Body of pancreas (tissue), 4 donors: ENCODE results near the gene TMEM14C.

Source experiments
- POLR2A ChIP-seq, 3 donors: fragments of 450-650 bp; IDR thresholded peaks; one replicate each; pipeline ENCODE4 v1.6.1; 2016; ENCODE audit warnings: antibody characterized with exemption in 3 of 3, mild to moderate bottlenecking in 2 of 3
- TF ChIP-seq, protein P1 (sequence below), 7 experiments: fragments of 450-650 bp in 4 of 7; fragments of 200-600 bp in 3 of 7; sonication (generic) in 3 of 7; IDR thresholded peaks; one replicate each; pipeline ENCODE4 v1.5.1; 2016 to 2019; ENCODE audit warnings: antibody characterized with exemption in 7 of 7

DNA sequence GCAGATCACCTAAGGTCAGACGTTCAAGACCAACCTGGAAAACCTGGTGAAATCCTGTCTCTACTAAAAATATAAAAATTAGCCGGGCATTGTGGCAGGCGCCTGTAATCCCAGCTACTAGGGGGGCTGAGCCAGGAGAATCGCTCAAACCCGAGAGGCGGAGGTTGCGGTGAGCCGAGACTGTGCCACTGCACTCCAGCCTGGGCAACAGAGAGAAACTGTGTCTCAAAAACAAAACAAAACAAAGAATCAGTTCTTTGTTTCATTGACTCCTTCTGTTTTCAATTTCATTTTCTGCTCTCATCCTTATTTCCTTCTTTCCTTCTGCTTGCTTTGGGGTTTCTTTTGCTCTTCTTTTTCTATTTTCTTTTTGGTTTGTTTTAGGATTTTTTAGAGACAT lies 8.9 kb upstream of the TMEM14C start:
- TF ChIP-seq, protein P1, sequence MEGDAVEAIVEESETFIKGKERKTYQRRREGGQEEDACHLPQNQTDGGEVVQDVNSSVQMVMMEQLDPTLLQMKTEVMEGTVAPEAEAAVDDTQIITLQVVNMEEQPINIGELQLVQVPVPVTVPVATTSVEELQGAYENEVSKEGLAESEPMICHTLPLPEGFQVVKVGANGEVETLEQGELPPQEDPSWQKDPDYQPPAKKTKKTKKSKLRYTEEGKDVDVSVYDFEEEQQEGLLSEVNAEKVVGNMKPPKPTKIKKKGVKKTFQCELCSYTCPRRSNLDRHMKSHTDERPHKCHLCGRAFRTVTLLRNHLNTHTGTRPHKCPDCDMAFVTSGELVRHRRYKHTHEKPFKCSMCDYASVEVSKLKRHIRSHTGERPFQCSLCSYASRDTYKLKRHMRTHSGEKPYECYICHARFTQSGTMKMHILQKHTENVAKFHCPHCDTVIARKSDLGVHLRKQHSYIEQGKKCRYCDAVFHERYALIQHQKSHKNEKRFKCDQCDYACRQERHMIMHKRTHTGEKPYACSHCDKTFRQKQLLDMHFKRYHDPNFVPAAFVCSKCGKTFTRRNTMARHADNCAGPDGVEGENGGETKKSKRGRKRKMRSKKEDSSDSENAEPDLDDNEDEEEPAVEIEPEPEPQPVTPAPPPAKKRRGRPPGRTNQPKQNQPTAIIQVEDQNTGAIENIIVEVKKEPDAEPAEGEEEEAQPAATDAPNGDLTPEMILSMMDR (IDR thresholded peaks at IDR 0.05) = no peak
- TF ChIP-seq POLR2A (IDR thresholded peaks at IDR 0.05) = no peak
